Inferior parietal cortex (tissue), 1 donor: ENCODE results near the gene SNX3.
A peak's percentile ranks its signal among the peaks of the same experiment; 100 is the strongest.
"Not testable (repeated sequence)": the region's sequence is repeated elsewhere in the genome, so short reads cannot be mapped to it uniquely, and the experiment has no call there.

ENCODE experiments used
- DNase-seq: peaks from one replicate; pipeline ENCODE4 v3.0.0-alpha.2; 2016; ENCODE audit errors: extremely low spot score

Gene SNX3

GRCh38 chr6:108260809-108261569 is at the start of gene SNX3:
TSS of gene SNX3 (minus strand) at chr6:108261040. CDS start at chr6:108260921, 119 bp downstream.
- DNase-seq, result peak; percentile 91

DNA sequence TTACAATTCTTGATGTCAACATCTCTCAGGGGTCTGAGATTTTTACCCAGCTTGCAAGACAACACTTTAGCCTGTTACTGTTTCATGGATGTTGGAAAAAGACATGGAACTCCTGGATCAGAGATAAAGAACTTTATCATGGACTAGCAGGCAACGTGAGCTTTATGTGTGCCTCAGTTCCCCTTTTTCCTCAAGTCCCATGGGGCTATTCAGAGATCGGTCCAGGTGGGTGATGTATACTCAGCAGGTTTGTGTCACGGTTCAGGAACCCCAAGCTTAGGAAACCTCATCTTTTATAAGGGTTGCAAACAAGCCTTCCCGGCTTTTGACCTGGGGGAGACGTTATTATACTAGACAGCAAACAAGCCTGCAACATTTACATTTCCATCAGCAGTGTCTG is 49.0 kb upstream of the SNX3 start:
- no peak for DNase-seq

DNA sequence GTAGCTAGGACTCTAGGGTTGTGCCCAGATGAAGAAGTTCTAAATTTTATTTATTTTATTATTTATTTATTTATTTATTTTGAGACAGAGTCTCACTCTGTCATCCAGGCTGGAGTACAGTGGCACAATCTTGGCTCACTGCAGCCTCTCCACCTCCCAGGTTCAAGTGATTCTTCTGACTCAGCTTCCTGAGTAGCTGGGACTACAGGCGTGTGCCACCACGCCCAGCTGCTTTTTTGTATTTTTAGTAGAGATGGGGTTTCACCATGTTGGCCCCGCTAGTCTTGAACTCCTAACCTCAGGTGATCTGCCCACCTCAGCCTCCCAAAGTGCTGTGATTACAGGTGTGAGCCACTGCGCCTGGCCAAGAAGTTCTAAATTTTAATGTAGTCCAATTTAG is 47.8 kb upstream of the SNX3 start:
- not testable (repeated sequence) for DNase-seq

GRCh38 chr6:108304646-108305045 is 43.8 kb upstream of the SNX3 start:
- DNase-seq, result no peak

DNA sequence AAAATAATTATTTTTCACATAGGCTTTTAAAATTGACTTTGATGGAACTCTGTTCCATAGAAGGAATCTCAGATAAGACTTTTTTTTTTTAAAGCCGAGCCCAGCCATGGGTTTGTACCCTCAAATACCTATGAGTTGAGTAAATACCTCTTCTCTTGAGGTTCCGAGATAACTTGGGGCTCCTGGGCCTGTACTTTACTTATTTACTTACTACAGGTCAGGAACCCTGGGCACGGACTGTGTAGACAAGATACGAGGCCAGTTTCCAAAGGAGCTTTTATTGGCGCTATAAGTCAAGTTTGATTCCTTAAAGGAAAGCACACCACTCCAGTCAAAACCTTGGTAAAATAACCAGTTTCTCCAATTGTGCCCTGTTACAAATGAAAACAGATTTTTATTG is 41.5 kb upstream of the SNX3 start:
- no peak for DNase-seq

DNA sequence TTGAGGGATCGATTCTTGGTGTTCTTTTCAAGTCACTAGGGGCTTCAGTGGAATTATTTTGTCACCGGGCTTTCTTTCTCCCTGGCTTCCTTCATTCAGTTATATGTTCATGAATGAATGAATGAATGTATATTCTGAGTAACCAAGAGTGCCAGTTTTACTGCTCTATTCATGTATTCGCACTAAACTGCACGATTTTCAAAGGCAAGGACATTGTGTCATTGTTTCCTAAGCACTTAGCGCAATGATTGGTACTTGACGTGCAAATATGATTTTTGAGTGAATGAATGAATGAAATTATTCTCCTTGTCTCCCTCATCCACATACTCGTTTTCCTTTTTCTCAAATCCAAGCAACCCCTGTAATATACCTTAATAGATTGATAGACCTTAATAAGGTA is 34.8 kb upstream of the SNX3 start:
- DNase-seq, result peak; percentile 29

DNA sequence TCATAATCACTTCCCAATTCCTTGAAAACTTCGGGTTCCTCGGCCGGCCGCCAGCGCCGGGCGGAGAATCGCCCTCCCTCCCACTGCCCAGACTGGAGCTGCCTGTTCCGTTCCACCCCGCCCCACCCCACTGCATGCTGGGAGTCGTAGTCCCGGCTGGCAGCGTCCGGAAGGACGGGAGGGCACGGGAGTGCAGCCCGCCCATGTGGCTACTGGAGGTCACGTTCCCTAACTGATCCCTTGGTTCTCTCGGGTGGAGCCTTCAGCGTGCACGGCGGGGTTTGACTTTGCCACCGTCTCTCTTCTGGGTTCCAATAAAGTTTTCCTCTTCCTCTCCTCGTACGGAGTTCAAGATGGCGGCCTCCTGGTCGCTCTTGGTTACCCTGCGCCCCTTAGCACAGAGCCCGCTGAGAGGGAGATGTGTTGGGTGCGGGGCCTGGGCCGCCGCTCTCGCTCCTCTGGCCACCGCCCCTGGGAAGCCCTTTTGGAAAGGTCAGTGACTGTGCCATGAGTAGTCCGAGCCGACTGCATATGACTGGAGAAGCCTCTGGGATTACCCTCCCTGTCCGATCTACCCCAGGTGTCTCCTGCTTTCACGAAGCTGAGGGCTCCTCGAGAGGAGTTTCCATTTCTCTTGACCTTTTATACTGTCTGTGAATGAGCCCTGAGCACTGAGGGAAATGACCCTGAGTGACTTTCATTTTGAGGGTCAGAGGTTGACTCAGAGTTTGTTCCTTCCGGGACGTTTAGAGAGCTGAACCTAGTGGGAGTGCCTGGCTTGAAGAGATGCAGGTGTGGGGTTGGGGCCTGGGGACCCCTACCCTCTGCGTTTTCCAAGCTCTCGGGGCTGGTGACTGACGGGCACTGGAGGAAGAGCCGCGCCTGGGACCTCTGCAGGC is 34.1 kb upstream of the SNX3 start, which contains the start of gene AFG1L:
AFG1L (plus strand) TSS at position 328 of the 899 bp plus-strand sequence; CDS start at position 354, 26 bp downstream.
- peak; percentile 82 for DNase-seq

DNA sequence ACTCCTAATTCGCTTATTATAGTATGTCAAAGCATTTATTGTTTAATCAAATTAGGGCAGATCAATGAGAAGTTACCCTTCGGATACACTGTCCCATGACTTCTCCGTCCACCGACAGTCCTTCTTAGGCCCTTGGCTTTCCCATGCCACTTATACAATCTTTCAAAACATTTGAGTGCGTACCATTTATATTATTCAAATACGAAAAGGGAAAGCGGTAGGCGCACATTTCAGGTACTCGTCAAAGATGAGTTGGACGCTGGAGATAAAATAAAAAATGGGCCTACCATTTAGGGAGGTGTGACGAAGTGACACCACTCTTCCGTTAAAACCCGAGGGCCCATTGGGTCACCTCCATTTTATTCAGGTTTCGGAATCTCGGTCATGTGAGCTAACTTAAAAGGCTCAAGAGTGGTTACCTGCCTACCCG is 33.5 kb upstream of the SNX3 start:
- DNase-seq, result no peak

- DNase-seq, result no peak
Measured at GRCh38 chr6:108293527-108294296, 32.9 kb upstream of the SNX3 start.

- DNase-seq, result not testable (repeated sequence)
Measured at GRCh38 chr6:108292561-108292960, 31.7 kb upstream of the SNX3 start.

DNA sequence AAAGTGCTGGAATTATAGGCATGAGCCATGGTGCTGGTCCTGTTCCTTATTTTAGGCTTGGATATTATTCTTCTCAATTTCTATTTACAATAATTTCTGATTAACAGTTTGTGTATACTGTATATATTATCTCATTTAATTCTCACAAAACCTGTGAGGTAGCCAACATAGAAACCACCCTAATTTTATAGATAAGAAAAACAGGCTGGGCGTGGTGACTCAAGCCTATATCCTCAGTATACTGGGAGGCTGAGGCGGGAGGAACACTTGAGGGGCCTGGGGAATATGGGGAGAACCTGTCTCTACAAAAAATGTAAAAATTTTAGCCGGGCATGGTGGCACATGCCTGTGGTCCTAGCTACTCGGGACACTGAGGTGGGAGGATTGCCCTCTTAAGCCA is 30.3 kb upstream of the SNX3 start:
- DNase-seq, result no peak

- no peak for DNase-seq
Measured at GRCh38 chr6:108288742-108289141, 27.9 kb upstream of the SNX3 start.

DNA sequence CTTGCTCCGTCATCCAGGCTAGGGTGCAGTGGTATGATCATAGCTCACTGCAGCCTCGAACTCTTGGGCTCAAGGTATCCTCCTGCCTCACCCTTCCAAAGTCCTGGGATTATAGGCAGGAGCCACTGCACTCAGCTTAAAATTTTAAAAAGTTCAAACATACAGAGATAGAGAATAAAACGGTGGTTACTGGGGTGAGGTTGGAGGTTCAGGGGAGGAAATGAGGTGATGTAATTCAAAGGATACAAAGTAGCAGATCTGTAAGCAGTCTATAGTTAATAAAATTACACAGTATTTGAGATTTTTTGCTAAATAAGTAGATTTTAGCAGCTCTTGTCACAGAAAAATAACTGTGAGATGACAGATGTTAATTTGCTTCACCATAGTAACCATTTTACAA is 26.5 kb upstream of the SNX3 start:
- DNase-seq, result no peak

DNA sequence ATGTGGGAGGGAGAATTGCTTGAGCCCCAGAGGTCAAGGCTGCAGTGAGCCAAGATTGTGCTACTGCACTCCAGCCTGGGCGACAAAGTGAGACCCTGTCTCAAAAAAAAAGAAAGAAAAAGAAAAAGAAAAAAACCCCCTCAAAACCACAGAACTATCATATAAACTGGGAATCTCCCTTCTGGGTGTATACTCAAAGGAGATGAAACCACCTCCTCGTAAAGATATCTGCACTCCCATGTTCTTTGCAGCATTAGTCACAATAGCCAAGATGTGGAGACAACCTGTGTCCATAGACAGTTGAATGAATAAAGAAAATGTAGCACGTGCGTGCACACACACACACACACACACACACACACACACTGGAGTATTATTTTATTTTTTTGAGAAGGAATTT is 25.5 kb upstream of the SNX3 start:
- DNase-seq, result no peak

- no peak for DNase-seq
Measured at GRCh38 chr6:108285381-108285780, 24.5 kb upstream of the SNX3 start.

- DNase-seq, result no peak
Measured at GRCh38 chr6:108277831-108278230, 17.0 kb upstream of the SNX3 start.

DNA sequence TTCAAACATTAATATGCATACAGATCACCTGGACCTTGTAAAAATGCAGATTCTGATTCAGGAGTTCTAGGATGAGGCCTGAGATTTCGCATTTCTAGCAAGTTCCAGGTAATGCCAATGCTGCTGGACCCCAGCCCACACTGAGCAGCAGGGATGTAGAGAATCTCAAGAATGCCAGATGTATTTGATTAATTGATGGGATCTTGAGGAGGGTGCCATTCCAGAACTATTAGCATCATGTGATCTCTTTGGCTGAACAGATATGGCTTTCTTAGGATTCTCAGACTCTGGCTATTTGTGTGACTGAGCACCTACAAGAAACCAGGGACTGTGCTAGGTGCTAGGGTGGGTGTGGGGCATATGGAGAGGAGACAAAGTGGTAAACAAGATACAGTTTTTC is 16.5 kb upstream of the SNX3 start:
- no peak for DNase-seq

DNA sequence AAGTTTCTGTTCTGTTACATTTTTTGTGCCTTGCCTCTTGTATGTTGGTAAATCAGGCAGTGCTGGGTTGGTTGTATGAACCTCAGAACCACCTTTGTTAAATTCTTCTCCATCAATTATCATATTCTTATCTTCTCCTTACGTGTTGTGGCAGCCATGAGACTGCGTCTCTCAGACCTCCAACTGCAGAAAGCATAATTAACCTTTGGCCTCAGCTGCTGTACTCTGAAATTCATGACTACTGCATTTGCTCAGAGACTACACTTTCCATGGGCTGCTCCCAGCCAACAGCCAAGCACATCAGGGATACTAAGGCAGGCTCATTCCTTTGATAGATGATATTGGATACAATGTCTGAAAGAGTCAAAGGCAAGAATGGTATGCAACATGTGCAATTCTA is 15.1 kb upstream of the SNX3 start:
- DNase-seq, result no peak

DNA sequence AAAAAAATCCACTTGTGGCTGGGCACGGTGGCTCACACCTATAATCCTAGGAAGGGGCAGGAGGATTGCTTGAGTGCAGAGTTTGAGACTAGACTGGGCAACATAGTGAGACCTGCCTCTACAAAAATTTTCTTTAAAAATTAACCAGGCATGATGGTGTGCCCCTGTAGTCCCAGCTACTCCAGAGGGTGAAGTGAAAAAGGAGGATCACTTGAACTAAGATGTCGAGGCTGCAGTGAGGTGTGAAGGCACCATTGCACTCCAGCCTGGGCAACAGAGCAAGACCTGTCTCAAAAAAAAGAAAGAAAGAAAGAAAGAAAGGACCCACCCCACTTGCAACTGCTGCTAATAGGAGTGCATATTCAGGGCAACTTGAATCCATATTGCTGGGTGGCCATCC is 13.7 kb upstream of the SNX3 start:
- no peak for DNase-seq

DNA sequence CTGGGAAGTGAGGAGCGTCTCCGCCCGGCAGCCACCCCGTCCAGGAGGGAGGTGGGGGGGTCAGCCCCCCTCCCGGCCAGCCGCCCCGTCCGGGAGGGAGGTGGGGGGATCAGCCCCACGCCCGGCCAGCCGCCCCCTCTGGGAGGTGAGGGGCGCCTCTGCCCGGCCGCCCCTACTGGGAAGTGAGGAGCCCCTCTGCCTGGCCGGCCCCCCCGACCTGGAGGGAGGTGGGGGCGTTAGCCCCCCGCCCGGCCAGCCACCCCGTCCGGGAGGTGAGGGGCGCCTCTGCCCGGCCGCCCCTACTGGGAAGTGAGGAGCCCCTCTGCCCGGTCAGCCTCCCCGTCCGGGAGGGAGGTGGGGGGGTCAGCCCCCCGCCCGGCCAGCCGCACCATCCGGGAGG is 9.1 kb upstream of the SNX3 start:
- not testable (repeated sequence) for DNase-seq

- DNase-seq, result no peak
Measured at GRCh38 chr6:108268845-108269244, 8.0 kb upstream of the SNX3 start.

GRCh38 chr6:108263371-108263770 is 2.5 kb upstream of the SNX3 start:
- no peak for DNase-seq
